GM10266 (cell line): ENCODE measurements around the gene KRT26.

ENCODE experiments used
- DNase-seq: peaks from one replicate; pipeline ENCODE4 v3.0.0; 2012; ENCODE audit errors: extremely low spot score
- TF ChIP-seq, protein P1 (sequence below): IDR thresholded peaks from 2 replicates; pipeline ENCODE4 v1.5.1; 2012; ENCODE audit warnings: mild to moderate bottlenecking, low read depth; ENCODE audit not compliant: control insufficient read depth, insufficient read depth; ENCODE audit errors: missing control alignments

KRT26 gene

DNA sequence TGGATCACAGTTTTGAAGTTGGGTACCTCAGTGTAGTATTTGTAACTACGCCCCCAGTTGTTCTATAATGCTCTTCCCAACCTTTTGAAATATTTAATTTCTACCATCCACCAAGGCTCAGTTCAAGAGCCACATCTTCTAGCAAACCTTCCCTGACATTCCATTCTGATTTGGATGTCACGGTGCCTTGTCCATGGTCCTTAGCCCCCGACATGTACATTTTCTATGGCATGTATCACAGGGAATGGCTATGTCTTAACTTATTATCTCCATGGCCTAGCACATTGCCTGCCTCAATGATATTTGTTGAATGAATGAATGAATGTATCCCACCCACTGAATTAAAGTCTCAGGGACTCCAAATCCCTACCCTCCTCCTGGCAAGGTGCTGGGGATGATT, 34.1 kb upstream of the KRT26 start:
- DNase-seq: no peak
- TF ChIP-seq, protein P1, sequence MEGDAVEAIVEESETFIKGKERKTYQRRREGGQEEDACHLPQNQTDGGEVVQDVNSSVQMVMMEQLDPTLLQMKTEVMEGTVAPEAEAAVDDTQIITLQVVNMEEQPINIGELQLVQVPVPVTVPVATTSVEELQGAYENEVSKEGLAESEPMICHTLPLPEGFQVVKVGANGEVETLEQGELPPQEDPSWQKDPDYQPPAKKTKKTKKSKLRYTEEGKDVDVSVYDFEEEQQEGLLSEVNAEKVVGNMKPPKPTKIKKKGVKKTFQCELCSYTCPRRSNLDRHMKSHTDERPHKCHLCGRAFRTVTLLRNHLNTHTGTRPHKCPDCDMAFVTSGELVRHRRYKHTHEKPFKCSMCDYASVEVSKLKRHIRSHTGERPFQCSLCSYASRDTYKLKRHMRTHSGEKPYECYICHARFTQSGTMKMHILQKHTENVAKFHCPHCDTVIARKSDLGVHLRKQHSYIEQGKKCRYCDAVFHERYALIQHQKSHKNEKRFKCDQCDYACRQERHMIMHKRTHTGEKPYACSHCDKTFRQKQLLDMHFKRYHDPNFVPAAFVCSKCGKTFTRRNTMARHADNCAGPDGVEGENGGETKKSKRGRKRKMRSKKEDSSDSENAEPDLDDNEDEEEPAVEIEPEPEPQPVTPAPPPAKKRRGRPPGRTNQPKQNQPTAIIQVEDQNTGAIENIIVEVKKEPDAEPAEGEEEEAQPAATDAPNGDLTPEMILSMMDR: no peak

GRCh38 chr17:40803617-40804082, 31.6 kb upstream of the KRT26 start:
- peak; percentile 74 for DNase-seq
- TF ChIP-seq, protein P1: peak; percentile 80

DNA sequence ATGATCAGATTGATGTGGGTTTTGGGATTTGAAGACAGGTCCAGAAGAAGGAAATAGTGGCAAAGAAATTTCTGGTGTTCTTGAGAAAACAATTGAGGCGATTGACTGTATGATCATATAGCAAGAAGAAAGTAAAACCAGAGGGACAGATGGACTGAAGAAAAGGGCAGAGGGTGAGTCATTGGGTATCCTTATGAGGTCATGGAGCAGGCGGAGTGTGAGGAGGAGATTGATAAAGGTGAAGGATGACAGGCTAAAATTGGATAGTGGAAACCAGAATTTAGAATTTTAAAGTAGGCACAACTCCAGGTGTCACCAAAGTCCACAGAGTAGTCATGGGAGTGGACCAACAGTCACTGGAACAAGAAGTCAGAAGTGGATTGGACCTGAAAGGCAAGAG, 29.2 kb upstream of the KRT26 start:
- no peak for DNase-seq
- TF ChIP-seq, protein P1: no peak

DNA sequence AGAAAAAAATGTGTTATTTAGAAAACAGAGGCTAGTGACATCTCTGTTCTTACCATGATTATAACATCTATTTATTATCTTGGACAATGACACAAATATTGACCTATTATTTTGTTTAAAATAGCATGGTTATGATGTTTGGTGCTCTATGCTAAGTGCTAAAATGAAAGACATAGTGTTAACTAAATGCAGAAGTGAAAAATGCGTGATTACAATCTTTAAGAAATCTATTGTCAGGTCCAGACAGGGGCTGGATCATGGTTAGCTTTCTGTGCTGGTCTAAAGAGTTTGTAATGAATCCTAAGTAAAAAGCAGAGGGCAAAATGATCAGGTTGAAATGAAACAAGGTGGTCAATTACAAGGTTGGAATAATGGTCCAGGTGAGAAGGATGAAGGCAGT, 28.4 kb upstream of the KRT26 start:
- DNase-seq: no peak
- TF ChIP-seq, protein P1: no peak

DNA sequence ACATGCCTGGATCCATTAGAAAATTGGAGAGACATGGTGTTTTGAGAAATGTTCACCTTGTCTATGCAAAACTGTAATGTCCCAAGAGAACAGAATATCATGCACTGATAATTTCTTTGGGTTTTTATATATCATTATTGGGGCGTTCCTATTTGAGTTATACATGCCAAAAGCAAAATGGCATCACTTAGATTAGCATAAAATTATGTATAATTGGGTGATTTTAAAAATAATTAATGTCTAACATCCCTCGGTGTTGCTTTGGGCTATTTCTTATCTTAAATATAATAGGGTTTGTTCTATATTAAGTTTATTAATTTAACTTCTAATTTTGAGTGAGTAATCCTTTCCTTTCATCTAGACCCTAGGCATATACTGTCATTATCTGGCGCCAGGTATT, 27.9 kb upstream of the KRT26 start, which contains the start of gene KRT28:
Gene KRT28 (minus strand): TSS at position 101 of the 400 bp plus-strand sequence. CDS start 66 bp downstream, at position 35.
- no peak for DNase-seq
- TF ChIP-seq, protein P1: no peak

DNA sequence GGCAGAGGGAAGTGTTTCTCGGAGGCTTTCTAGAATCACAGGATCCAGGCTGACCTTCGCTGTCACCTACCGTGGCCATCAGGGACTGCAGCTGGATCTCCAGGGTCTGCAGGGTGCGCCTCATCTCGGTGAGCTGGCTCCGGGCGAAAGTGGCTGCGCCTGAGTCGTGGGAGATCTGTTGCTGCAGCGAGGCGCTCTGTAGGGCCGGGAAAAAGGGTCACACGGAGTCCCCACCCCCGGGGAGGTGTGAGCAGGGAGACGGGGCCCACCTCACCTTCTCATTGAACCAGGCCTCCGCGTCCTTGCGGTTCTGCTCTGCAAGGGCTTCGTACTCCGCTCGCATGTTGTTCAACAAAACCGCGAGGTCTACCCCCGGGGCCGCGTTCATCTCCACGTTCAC, 24.8 kb upstream of the KRT26 start:
- TF ChIP-seq, protein P1: no peak
- DNase-seq: no peak

GRCh38 chr17:40795019-40795667, 23.1 kb upstream of the KRT26 start:
- TF ChIP-seq, protein P1: no peak
- no peak for DNase-seq
